Stimulated activated CD4-positive, alpha-beta T cell treated with anti-CD3 and anti-CD28 coated beads, Interleukin-12 subunit alpha, Interleukin-12 subunit beta, amount 100 ng/mL, for 4 hours (primary cell): ENCODE data around the gene CBX6.
A peak's percentile ranks its signal among the peaks of the same experiment; 100 is the strongest.
"Not testable (repeated sequence)": the region's sequence is repeated elsewhere in the genome, so short reads cannot be mapped to it uniquely, and the experiment has no call there.

Experiments
- DNase-seq: peaks from one replicate; pipeline ENCODE4 v3.0.0-alpha.2; 2020

CBX6 gene

GRCh38 chr22:38859581-38860282, 12.3 kb downstream of the CBX6 start:
- no peak for DNase-seq

GRCh38 chr22:38858492-38858891, 13.5 kb downstream of the CBX6 start:
- no peak for DNase-seq

GRCh38 chr22:38854476-38854875, 17.5 kb downstream of the CBX6 start:
- DNase-seq, result not testable (repeated sequence)

- not testable (repeated sequence) for DNase-seq
Observed at GRCh38 chr22:38853883-38854282, 18.1 kb downstream of the CBX6 start.

GRCh38 chr22:38853196-38853651, 18.8 kb downstream of the CBX6 start:
- no peak for DNase-seq

GRCh38 chr22:38852522-38852921, 19.5 kb downstream of the CBX6 start:
- no peak for DNase-seq

GRCh38 chr22:38850941-38851849, 20.8 kb downstream of the CBX6 start:
- DNase-seq, result no peak

DNA sequence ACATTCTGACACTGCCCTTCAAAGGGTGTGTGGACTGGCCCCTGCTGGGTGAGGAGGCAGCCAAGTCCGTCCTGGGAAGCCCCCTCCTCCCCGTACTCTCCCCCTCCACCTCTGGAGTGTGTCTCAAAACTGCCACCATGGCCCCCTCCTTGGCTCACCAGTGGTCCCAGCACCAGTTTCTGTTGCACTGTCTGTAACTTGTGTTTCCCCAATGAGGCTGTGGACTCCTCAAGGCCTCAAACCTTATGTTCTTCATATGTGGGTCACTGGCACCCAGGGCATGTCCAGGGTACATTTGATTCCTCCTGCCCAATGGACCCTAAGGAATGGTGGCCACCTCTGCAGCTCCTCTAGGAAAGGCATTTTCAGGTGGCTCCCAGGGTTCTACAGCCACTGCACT, 21.6 kb downstream of the CBX6 start:
- no peak for DNase-seq

GRCh38 chr22:38849811-38850210, 22.2 kb downstream of the CBX6 start:
- DNase-seq, result no peak

GRCh38 chr22:38846412-38846811, 25.6 kb downstream of the CBX6 start:
- DNase-seq, result no peak

DNA sequence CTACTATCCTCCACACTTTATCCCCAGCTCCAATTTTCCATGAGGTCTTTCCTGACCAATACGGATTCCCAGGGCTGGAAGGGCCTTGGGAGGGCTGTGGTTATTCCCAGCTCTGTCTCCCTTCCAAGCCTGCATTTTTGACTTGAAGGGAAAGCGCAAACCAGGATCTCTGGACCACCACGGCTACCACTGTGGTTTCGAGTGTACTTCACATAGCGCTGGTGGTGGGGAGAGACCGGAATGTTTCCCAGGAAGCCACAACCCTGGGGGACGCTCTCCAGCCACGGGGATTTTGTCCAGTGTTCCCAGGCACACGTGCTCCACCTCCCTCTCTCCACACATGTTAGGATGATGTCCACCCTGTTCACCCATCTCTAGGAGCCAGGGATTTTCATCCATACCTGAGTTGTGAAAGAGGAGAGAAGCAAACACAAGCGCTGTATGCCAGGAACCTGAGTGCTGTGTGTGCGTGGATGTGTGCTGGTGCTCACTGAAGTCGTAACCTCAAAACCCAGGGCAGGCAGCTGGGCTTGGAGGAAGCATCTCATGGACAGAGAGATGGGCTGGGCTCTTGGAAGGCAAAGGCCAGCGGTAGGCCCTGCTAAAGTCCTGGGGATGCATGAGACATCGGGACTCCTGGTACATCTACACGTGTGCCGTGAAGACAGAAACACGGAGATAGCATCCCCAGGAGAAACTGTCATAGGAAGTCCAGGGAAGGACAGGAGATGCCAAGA, 26.8 kb downstream of the CBX6 start:
- no peak for DNase-seq

DNA sequence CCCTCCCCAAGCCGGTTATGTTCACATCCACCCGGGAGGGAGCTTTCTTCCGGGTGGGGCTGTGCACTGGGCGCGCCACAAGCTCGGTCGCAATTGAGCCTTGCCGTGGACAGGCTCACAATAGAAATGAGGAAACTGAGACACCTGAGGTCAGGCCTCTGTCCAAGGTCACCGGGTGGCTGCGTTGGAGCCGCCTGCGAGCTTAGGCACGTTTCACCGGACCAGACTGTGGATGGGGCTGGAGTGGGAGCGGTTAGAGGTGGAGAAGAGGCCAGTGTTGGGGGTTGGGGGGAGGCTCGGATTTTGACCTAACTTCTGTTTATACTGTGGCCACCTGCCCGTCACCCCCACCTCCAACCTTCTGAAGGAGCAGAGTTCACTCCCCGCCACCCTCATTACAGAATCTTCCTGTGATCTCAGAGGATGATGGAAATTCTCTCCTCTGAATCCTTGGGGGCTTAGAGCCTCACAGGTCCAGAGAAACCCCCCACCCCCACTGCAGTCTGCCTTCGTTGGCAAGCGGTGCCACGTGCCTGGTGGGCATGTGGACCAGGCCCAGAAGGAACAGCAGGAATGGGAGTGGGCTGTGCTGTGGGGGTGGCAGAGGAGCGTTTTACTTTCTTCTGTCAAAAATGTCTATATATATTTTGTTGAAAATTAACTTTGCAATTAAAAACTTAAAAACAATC, 27.6 kb downstream of the CBX6 start:
- DNase-seq, result no peak

DNA sequence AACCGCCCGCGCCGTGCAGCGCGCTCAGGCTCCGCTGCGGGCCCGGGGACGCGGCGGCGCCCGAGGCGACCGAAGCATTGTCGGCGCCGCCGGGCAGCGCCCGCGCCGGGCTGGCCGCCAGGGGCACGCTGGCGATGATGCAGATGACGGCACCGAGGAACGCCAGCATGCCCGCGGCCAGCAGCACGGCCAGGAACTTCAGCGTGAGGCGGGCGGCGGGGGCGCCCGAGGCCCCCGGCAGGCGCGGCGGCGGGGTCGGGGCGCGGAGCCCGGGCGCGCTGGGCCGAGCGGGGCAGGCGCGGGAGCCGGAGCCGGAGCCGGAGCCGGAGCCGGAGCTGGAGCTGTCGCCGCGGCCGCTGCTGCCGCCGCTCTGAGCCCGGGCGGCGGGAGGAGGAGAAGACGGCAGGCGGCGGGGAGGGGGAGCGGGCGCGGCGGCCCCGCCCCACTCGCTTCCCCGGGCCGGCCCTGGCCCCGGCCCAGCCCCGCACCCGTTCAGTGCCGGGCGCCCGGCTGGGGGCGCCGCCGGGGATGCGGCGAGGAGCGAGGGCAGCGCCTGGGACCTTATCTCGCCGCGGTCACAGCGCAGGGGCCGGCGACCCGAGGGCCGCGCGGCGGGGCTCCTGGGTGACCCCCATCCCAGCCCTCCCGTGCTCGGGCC, 28.2 kb downstream of the CBX6 start, which contains the start of gene NPTXR:
TSS of gene NPTXR (minus strand) at position 372 of the 658 bp plus-strand sequence.
- peak; percentile 48 for DNase-seq

GRCh38 chr22:38843201-38843656, 28.8 kb downstream of the CBX6 start:
- peak; percentile 48 for DNase-seq

DNA sequence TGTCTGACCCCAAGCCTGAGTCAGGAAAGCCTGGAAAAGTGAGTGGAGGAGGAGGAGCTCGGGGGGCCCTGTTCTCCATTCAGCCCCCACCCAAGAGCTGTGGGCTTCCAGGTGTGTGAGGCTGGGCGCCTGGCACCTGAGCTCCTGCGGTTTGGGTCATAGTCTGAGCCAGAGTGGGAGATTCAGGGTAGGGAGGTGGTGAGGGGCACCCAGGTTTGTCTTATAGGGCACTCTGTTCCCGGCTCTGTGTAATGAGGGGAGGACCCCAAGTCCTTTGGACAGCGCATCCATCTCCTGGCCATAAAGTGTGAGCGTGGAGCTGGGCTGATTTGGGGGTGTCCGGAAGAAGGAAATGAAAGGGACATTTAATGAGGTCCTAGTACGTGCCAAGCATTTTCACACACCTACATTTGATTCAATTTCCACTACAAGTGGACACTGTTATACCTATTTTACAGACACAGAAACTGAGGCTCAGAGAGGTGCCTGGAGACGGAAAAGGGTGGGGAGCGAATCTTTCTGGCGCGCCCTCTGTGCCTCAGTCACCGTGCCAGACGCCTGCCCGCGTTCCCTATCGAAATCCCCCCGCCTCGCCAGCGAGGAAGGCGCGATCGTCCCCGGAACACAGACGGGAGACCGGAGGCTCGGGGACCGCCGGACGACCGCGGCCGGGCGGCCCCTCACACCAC, 29.4 kb downstream of the CBX6 start:
- no peak for DNase-seq

DNA sequence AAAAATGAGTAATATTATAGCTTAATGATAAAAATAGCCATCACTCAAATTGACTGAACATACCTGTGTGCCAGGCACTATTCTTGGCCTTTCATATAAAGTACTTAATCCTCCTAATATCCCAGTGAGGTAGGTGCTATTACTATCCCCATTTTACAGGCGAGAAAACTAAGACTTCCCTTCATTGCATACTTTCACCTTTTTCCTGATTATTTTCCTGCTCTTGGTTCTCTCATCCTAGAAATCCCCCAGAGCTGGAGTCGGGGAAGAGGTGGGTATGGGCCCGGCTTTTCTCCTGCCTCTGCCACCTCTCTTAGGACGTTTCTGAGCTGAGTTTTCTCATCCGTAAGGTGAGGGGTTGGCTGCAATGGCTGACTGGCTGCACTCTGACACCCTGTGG, 30.4 kb downstream of the CBX6 start:
- no peak for DNase-seq

- DNase-seq, result no peak
Observed at GRCh38 chr22:38841211-38841610, 30.8 kb downstream of the CBX6 start.

- no peak for DNase-seq
Observed at GRCh38 chr22:38840129-38840528, 31.9 kb downstream of the CBX6 start.

DNA sequence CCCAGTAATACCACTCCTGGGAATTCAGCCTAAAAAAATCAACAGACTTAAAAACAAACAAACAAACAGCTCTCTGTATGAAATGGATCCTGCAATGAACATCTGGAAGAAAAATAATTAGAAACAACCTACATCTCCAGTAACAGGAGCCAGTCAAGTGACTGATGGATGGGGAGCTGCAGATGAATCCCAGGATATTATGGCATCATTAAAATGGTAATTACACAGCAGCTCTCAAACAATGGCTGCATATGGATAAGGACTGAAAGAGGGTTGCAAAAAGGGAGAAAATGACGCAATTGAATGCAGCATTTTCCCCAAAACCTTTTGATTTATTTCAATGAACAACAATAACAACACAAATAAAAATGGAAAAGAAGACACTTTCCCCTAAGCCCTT, 32.3 kb downstream of the CBX6 start:
- DNase-seq, result no peak

DNA sequence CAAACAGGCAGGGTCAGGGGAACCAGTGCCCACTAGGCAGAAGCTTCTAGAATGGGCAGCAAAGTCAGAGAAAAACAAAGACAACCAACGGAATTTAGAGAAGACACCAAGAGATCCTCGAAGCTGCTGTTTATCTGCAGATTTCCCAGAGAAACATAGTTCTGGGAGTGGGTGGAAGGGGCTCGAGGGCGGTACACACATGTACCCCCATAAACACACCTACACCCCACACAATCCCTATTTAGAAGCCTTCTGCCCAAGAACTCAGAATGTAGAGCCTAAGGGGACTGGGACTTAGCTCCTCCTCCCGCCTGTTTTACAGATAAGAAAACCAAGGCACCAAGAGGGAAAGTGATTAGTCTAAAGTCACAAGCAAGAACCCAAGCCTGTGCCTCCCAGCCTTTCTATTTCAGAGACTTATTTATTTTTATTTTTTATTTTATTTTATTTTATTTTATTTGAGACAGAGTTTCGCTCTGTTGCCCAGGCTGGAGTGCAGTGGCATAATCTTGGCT, 34.5 kb downstream of the CBX6 start:
- no peak for DNase-seq

DNA sequence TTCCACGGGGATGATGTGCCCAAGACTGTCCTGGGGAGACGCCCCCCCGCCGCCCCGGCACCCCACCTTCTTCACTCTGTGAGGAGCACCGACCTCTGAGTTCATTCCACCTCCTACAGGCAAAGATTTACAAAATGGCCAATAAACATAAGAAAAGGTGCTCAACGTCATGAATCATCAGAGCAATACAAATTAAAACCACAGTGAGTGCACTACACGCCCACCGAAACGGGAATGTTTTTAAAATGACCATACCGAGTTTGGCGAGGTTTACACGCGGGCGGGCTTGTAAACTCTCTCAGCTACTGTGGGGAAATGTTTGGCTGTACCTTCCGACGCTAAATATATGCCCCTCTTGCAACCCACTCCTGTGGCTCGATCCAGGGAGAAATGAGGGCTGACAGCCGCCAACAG, 36.1 kb downstream of the CBX6 start:
- DNase-seq, result no peak
